ENCODE measurements around the gene SEMA3A.

- TF ChIP-seq, protein P1, sequence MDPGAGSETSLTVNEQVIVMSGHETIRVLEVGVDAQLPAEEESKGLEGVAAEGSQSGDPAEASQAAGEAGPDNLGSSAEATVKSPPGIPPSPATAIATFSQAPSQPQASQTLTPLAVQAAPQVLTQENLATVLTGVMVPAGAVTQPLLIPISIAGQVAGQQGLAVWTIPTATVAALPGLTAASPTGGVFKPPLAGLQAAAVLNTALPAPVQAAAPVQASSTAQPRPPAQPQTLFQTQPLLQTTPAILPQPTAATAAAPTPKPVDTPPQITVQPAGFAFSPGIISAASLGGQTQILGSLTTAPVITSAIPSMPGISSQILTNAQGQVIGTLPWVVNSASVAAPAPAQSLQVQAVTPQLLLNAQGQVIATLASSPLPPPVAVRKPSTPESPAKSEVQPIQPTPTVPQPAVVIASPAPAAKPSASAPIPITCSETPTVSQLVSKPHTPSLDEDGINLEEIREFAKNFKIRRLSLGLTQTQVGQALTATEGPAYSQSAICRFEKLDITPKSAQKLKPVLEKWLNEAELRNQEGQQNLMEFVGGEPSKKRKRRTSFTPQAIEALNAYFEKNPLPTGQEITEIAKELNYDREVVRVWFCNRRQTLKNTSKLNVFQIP (CRISPR knock-in tag; IDR thresholded peaks at IDR 0.05; ENCODE audit: borderline replicate concordance, low read depth) = no peak
- TF ChIP-seq ZNF70 (CRISPR knock-in tag; IDR thresholded peaks at IDR 0.05) (no peak), OSR1 (CRISPR knock-in tag; IDR thresholded peaks at IDR 0.05) (no peak), TCF4 (CRISPR knock-in tag; IDR thresholded peaks at IDR 0.05; ENCODE audit: borderline replicate concordance) (no peak), ZC3H10 (CRISPR knock-in tag; IDR thresholded peaks at IDR 0.05) (no peak), SNAI2 (CRISPR knock-in tag; IDR thresholded peaks at IDR 0.05) (no peak), ZFP30 (CRISPR knock-in tag; IDR thresholded peaks at IDR 0.05) (no peak), CSRNP3 (CRISPR knock-in tag; IDR thresholded peaks at IDR 0.05) (no peak), ESRRG (CRISPR knock-in tag; IDR thresholded peaks at IDR 0.05) (no peak)
- TF ChIP-seq, protein P2, sequence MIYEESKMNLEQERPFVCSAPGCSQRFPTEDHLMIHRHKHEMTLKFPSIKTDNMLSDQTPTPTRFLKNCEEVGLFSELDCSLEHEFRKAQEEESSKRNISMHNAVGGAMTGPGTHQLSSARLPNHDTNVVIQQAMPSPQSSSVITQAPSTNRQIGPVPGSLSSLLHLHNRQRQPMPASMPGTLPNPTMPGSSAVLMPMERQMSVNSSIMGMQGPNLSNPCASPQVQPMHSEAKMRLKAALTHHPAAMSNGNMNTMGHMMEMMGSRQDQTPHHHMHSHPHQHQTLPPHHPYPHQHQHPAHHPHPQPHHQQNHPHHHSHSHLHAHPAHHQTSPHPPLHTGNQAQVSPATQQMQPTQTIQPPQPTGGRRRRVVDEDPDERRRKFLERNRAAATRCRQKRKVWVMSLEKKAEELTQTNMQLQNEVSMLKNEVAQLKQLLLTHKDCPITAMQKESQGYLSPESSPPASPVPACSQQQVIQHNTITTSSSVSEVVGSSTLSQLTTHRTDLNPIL (CRISPR knock-in tag; IDR thresholded peaks at IDR 0.05; ENCODE audit: low read depth) = no peak
These were observed 125.6 kb downstream of the SEMA3A start for GRCh38 chr7:84069033-84069432.
